Measurements from ENCODE around the gene COL18A1.
"Not testable (repeated sequence)": the region's sequence is repeated elsewhere in the genome, so short reads cannot be mapped to it uniquely, and the experiment has no call there.

COL18A1 gene

DNA sequence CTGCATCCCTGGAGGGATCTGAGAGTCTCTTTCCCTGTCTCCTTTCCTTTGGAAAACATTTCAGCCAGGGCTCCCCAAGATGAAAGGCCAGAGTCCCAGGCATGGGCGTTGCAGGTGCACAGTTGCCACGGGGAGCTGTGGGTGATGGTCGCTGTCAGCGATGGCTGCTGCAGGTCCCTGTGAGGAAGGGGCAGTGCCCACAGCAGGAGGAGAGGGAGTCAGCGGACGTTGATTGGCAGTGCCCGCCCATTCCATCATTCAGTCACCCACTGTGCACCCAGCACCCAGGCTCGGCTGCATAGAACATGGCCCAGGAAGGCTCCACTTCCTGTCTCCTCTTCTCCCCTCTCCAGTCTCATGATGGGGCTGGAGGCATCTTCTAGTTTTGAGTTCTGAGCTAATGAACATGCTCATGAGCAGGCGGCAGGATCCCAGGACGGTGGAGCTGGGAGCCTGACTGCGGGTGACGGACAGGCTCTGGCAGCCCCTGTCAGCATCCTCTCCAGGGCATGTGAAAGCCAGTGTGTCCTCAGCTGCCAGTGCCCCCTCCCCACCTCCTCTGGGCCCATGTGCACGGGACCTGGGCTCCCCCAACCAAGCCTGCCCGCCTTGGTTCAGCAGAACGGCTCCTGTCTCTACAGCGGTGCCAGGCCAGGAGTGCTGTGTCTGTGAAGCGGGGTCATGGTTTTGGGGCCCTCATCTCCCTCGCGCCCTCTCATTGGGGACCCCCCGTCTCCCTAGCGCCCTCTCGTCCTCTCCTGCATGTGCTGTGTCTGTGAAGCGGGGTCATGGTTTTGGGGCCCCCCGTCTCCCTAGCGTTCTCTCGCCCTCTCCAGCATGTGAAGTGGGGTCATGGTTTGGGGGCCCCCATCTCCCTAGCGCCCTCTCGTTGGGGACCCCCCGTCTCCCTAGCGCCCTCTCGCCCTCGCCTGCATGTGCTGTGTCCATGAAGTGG is 24.5 kb downstream of the COL18A1 start:
- DNase-seq, result no peak

GRCh38 chr21:45430521-45431501 is 25.8 kb downstream of the COL18A1 start:
- no peak for DNase-seq

DNA sequence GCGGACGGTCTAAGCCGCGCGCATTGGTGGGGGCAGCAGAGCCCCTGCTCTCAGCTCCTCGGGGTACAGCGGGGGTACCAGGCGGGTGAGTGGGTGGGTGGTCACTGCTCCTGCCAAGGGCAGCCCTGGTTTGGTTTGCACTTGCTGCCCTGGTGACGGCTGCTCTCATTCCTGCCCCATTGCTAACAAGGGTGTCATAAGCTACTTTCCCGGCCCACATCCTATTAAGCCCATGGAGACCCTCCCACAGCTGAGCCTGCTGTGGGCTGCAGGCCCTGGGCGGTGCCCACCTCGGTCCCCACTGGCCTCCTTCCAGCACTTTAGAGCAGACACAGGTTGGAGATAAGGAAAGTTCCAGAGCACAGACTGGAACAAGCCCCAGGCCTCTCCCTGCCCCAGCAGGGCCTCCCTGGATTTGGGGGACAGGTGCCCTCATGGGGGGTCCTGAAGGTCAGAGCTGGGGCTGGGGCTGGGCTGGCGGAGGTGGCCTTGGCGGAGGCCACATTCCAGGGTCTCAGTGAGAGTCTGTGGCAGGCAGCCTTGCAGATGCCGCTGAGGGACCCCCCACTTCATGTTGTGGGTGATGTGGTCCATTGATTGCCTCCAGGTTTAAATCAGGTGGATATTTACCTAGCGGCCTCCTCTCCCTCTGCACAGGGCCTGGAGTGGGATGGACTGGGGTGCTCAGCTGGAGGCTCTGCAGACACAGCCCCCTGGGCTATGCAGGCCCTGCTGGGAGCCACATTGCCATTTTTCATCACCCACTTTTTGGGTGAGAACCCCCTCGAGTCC is 27.0 kb downstream of the COL18A1 start:
- DNase-seq, result no peak

- DNase-seq, result no peak
These were observed 27.8 kb downstream of the COL18A1 start for GRCh38 chr21:45432575-45433255.

GRCh38 chr21:45433301-45433700 is 28.3 kb downstream of the COL18A1 start:
- DNase-seq, result no peak

DNA sequence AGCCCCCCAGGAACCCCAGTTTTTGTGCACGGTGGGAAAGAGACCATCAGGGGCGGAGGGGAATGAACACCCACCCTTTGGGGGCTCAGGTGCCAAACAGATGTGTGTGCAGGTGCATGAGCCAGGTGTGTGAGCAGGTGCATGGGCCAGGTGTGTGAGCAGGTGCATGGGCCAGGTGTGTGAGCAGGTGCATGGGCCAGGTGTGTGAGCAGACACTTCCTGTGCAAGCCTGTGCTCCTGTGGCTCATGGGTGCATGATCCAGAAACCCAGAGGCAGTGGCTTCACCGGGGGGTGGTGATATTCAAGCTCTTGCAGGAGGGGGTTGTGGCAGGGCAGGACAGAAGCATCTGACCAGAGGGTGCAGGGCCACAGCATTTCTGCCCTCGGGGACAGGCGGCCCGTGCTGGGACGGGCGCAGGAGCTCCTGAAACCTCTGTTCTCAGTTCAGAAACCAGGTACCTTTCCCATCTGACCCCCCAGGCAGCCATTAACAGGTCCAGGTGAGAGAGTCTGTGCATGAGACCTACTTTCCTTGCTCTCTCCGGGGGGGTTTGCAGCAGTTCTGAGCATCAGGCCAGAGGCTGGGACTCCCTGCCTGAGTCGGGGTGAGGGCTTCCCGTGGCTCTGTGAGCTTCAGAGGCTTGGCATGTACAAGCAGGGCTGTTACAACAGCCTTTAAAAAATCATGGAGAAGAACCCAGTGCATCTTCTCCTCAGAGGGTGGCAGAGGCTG is 29.1 kb downstream of the COL18A1 start:
- no peak for DNase-seq

GRCh38 chr21:45434645-45435217 is 29.8 kb downstream of the COL18A1 start:
- DNase-seq, result no peak

GRCh38 chr21:45435405-45435981 is 30.5 kb downstream of the COL18A1 start:
- no peak for DNase-seq

- peak; percentile 37 for DNase-seq
These were observed 31.5 kb downstream of the COL18A1 start for GRCh38 chr21:45436351-45437065.

DNA sequence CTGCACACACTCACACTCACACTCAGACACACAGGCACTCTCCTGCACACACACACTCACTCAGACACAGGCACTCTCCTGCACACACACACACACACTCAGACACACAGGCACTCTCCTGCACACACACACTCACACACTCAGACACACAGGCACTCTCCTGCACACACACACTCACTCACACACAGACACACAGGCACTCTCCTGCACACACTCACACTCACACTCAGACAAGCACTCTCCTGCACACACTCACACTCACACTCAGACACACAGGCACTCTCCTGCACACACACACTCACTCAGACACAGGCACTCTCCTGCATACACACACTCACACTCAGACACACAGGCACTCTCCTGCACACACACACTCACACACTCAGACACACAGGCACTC is 32.9 kb downstream of the COL18A1 start:
- DNase-seq, result not testable (repeated sequence)

- no peak for DNase-seq
These were observed 33.6 kb downstream of the COL18A1 start for GRCh38 chr21:45438391-45439145.

DNA sequence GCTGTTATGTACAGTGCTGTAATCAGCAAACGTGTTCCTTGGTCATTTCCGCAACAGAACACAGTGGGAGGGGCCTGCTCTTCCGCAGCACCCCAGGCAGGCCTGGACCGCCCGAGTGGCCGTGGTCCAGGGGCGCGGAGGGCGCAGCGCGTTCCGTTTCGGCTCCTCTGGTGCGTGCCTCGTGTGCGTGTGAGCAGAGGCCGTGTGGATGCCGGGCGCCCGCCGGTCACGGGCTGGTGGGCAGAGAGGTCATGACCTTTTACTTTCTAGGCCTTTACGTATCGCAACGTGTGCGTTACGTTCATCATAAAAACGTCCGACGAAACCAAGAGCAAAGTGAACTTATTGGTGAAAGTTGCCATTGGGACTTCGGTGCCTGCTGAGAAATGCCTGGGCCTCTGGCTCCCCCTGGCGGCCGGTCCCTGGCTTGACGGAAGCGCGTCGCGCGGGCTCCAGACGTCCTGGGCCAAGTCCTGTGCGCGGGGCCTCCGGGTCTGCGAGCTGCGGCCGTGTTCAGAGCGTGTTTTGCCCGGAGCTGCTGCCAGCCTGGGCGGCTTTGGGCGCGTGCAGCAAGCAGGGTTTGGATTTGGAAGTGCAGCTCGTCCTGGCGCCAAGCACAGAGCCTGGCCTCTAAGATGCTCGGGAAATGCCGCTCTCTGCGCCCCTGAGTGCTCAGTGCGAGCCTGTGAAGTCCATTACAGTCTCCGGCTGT is 34.4 kb downstream of the COL18A1 start:
- peak; percentile 90 for DNase-seq

DNA sequence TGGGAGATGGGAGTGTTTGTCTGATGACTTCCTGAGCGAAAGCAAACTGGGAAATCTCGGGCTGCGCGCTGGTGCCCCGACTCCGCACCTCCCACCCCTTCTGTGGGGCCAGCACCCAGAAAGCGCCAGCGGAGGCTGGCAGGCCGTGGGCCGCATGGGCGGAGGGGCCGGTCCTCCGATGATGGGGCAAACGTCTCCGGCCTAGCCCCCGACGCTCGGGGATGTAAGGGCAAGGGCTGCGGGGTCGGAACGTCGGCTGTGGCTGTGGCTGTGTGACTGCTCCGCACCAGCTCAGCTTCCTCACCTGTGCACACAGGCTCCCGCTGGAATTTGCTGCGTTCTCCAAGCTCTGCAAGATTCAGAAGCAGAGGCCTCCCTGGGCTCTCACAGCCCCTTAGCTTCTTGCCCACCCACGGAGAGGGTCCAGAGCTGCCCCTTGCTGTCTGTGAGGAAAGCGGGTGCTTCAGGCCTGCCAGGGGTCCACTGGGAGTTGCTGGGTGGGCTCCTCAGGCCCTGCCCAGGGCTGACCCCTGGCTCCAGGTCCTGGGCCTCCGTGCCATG is 35.0 kb downstream of the COL18A1 start:
- DNase-seq, result no peak

GRCh38 chr21:45440736-45441350 is 35.9 kb downstream of the COL18A1 start:
- no peak for DNase-seq

- no peak for DNase-seq
These were observed 36.7 kb downstream of the COL18A1 start for GRCh38 chr21:45441431-45442255.

GRCh38 chr21:45442276-45442675 is 37.3 kb downstream of the COL18A1 start:
- no peak for DNase-seq

All from MV-4-11 (cell line).